Stimulated activated naive B cell treated with anti-CD40 and anti-IgM and Interleukin-4, amounts not matched to agents 10 μg/mL and 1 μg/mL and 100 μg/mL, for 72 hours (primary cell): ENCODE measurements around the gene POFUT1.
"Not testable (repeated sequence)": the region's sequence is repeated elsewhere in the genome, so short reads cannot be mapped to it uniquely, and the experiment has no call there.

Experiments used
- ATAC-seq, 2 donors: fragments of 150-1000 bp; cut with Tn5 transposase; replicated peaks; 2 replicates each; pipeline ENCODE4 v1.10.0; 2021; ENCODE audit warnings: moderate library complexity in 1 of 2
- DNase-seq: peaks from one replicate; pipeline ENCODE4 v3.0.0; 2021
- H3K27ac Mint-ChIP-seq: one replicate; pipeline ENCODE4 v1.8.0; 2022; ENCODE audit warnings: mild to moderate bottlenecking, mixed read lengths
- H3K27me3 Mint-ChIP-seq, 2 donors: one replicate each; pipeline ENCODE4 v1.8.0; 2022; ENCODE audit warnings: mixed read lengths in 2 of 2
- H3K36me3 Mint-ChIP-seq, 2 donors: one replicate each; pipeline ENCODE4 v1.8.0; 2022; ENCODE audit warnings: mixed read lengths in 2 of 2, mild to moderate bottlenecking in 1 of 2
- H3K4me1 Mint-ChIP-seq, 2 donors: one replicate each; pipeline ENCODE4 v1.8.0; 2022; ENCODE audit warnings: mixed read lengths in 2 of 2, mild to moderate bottlenecking in 1 of 2
- H3K4me3 Mint-ChIP-seq, 2 donors: one replicate each; pipeline ENCODE4 v1.8.0; 2022; ENCODE audit warnings: mild to moderate bottlenecking in 2 of 2, mixed read lengths in 2 of 2, moderate library complexity in 1 of 2
- H3K9me3 Mint-ChIP-seq, 2 donors: one replicate each; pipeline ENCODE4 v1.8.0; 2022; ENCODE audit warnings: mixed read lengths in 2 of 2, mild to moderate bottlenecking in 1 of 2

Gene POFUT1

GRCh38 chr20:32207626-32208498 lies at the start of gene POFUT1, which contains the start of gene PLAGL2:
TSS of gene POFUT1 (plus strand) at chr20:32207880. CDS start at chr20:32207942, 62 bp downstream.
TSS of gene PLAGL2 (minus strand) at chr20:32207743. CDS start at chr20:32202178, 5,565 bp downstream.
- DNase-seq (peak; percentile 90), ATAC-seq (peak; percentile 95 to 97)
- Mint-ChIP-seq H3K4me3 (peak within 1 kb of the TSS; percentile 96 to 97), H3K27ac (peak within 1 kb of the TSS; percentile 96), H3K36me3 (peaks cover 22 to 59% of the 10 kb centered on the region in 2 donors), H3K4me1 (peaks cover 56 to 86% of the 10 kb centered on the region in 2 donors), H3K27me3 (no peaks in the 10 kb centered on the region), H3K9me3 (no peaks in the 10 kb centered on the region)

DNA sequence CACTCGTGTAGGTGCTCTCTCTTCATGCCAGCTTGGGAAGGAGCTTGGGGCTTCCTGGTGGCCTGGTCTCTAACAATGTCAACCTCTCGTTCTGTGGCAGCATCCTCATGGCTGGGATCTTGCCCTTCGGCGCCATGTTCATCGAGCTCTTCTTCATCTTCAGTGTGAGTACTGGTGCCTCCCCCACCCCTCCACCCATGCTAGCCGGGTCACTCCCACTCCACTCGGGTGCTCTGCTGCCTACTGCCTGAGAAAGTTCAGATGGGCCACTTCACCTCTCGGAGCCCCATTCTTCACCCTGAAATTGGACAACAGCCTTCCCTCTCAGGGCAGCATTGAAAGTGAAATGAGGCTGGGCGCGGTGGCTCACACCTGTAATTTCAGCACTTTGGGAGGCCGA lies 49.3 kb upstream of the POFUT1 start:
- Mint-ChIP-seq H3K27ac (no peak overlapping the region), H3K36me3 (peaks cover 38 to 61% of the 10 kb centered on the region in 2 donors)
- ATAC-seq: no peak

DNA sequence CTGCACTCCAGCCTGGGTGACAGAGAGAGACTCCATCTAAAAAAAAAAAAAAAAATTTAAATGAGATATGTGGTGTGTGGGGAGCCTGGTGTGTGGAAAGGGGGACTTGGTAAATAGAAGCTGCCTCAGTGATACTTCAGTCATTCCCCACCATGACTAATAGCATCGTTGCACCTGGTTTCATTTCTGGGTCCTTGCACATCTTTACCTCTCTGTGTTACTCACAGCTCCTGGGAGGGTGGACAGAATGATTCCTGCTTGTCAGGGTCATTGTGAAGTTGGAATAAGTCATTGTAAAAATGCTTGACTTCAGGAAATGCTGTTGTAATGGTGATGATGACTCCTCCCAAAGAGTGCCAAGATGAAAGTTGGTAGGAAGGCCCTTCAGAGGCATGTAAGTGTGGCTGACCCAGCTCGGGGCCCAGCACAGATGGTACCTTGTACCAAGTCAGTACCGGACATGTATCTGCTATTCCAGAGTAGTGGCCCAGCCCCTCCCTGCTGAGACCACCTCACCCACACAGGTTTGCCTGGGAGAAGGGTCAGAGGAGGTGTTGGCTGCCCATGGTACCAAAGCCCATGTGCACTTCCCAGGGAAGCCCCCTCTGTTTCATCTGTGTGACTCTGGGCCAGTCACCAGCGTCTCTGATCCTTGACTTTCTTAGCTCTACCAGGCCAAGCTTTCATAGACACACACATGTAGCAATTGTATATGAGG lies 48.6 kb upstream of the POFUT1 start:
- Mint-ChIP-seq H3K27ac (no peak overlapping the region), H3K4me1 (peaks cover 10 to 15% of the 10 kb centered on the region in 2 donors), H3K4me3 (no peak overlapping the region), H3K27me3 (no peaks in the 10 kb centered on the region), H3K36me3 (peaks cover 41 to 61% of the 10 kb centered on the region in 2 donors), H3K9me3 (no peaks in the 10 kb centered on the region)
- ATAC-seq (no peak), DNase-seq (no peak)

More for the DNA sequence above, 49.3 kb upstream of the POFUT1 start:
- H3K27me3 Mint-ChIP-seq: no peaks in the 10 kb centered on the region
- no peak for DNase-seq
- H3K9me3 Mint-ChIP-seq: no peaks in the 10 kb centered on the region
- H3K4me1 Mint-ChIP-seq: peaks cover 10 to 15% of the 10 kb centered on the region in 2 donors
- no peak overlapping the region for H3K4me3 Mint-ChIP-seq

DNA sequence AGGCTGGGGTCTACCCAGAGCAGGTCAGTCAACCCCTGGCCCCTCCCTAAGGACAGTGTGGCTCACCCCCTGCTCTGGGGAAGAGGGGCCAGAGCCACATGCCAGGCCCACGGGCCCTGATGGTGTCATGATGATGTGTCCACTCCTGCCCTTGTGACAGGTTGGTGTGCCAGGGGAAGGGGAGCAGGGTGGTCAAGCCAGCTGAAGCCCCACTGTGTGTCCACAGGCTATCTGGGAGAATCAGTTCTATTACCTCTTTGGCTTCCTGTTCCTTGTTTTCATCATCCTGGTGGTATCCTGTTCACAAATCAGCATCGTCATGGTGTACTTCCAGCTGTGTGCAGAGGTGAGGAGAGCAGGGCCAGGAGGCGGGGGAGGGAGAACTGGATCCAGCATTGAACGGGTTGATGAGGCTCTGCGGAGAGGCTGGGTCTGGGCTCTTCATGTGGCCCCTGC lies 47.9 kb upstream of the POFUT1 start:
- H3K4me1 Mint-ChIP-seq: peaks cover 7 to 11% of the 10 kb centered on the region in 2 donors
- H3K27ac Mint-ChIP-seq: no peak overlapping the region
- H3K36me3 Mint-ChIP-seq: peaks cover 43 to 63% of the 10 kb centered on the region in 2 donors
- ATAC-seq: no peak
- no peak overlapping the region for H3K4me3 Mint-ChIP-seq
- H3K9me3 Mint-ChIP-seq: no peaks in the 10 kb centered on the region
- H3K27me3 Mint-ChIP-seq: no peaks in the 10 kb centered on the region
- no peak for DNase-seq

DNA sequence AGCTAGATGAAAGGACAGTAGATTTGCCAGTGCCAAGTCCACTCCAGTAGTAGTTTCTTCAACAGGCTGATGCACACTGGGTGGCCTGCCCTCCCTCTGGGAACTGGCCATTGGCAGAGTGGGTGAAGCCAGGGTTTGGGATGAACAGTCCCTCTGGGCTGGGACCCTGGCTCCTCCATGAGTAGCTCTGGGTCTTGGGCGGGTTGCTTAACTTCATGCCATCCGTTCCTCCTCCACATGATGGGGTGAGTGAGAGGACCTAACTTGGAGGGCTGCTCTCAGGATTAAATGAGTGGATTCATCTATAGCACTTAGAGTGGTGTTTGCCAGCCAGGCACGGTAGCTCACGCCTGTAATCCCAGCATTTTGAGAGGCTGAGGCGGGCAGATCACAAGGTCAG lies 47.3 kb upstream of the POFUT1 start:
- Mint-ChIP-seq H3K4me3 (no peak overlapping the region), H3K4me1 (peaks cover 2 to 6% of the 10 kb centered on the region in 2 donors), H3K9me3 (no peaks in the 10 kb centered on the region), H3K27me3 (no peaks in the 10 kb centered on the region), H3K36me3 (peaks cover 47 to 63% of the 10 kb centered on the region in 2 donors), H3K27ac (peak overlapping the region; percentile 31)
- DNase-seq (no peak), ATAC-seq (no peak)

DNA sequence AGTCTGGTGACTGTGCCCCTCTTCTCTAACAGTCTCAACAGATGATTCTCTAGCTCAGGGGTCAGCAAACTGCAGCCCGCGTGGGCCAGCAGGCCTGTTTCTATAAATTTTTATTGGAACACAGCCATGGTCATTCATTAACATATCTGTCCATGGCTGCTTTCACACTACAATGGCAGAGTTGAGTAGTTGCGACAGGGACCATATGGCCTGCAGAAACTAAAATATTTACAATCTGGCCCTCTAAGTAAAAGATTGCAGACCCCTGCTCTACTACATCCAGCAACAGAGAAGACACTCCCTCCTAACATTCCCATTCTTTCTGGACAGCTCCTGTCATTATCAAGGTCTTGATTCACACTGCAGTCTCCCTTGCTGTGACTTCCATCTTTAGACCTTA lies 45.3 kb upstream of the POFUT1 start:
- Mint-ChIP-seq H3K4me1 (no peaks in the 10 kb centered on the region), H3K27me3 (no peaks in the 10 kb centered on the region), H3K27ac (no peak overlapping the region), H3K4me3 (no peak overlapping the region), H3K36me3 (peaks cover 60 to 75% of the 10 kb centered on the region in 2 donors), H3K9me3 (no peaks in the 10 kb centered on the region)
- no peak for DNase-seq
- no peak for ATAC-seq

DNA sequence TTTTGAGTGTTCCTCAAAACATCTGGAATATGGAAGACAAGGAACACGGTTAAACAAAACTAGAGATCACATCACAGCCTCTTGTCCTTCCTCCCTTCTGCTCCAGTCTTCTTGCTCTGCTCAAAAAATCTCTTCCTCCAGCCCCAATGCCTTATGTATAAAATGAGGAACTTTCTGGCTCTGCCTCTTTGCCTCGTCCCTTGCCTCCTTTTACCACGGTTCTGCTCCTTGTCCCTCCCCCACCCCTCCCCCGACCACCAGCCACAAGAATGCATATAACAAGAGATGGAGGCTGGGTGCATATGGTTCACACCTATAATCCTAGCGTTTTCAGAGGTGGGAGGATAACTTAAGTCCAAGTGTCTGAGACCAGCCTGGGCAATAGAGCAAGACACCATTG lies 43.7 kb upstream of the POFUT1 start:
- H3K27me3 Mint-ChIP-seq: no peaks in the 10 kb centered on the region
- no peak for DNase-seq
- no peaks in the 10 kb centered on the region for H3K9me3 Mint-ChIP-seq
- no peak overlapping the region for H3K4me3 Mint-ChIP-seq
- H3K27ac Mint-ChIP-seq: no peak overlapping the region
- no peak for ATAC-seq
- peaks cover 50 to 67% of the 10 kb centered on the region in 2 donors for H3K36me3 Mint-ChIP-seq
- H3K4me1 Mint-ChIP-seq: no peaks in the 10 kb centered on the region

DNA sequence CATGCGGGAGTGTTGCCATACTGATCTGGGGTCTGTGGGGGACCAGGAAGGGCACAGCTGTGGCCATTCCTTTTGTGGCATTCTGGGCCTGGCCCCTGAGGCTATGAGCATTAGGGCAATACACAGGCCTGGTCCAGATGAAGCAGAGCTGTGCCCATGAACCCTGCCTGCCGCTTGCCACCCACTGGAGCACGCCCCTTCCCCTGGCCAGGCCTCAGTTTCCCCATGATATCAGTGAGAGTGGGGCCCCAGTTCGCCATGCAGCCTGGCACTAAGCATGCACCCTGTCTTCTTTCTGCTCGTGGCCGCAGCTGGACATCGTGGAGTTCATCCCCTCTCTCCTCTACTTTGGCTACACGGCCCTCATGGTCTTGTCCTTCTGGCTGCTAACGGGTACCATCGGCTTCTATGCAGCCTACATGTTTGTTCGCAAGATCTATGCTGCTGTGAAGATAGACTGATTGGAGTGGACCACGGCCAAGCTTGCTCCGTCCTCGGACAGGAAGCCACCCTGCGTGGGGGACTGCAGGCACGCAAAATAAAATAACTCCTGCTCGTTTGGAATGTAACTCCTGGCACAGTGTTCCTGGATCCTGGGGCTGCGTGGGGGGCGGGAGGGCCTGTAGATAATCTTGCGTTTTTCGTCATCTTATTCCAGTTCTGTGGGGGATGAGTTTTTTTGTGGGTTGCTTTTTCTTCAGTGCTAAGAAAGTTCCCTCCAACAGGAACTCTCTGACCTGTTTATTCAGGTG lies 42.5 kb upstream of the POFUT1 start:
- Mint-ChIP-seq H3K4me1 (no peaks in the 10 kb centered on the region), H3K27me3 (no peaks in the 10 kb centered on the region), H3K36me3 (peaks cover 46 to 62% of the 10 kb centered on the region in 2 donors), H3K4me3 (no peak overlapping the region), H3K9me3 (no peaks in the 10 kb centered on the region), H3K27ac (no peak overlapping the region)
- no peak for ATAC-seq
- DNase-seq: no peak

DNA sequence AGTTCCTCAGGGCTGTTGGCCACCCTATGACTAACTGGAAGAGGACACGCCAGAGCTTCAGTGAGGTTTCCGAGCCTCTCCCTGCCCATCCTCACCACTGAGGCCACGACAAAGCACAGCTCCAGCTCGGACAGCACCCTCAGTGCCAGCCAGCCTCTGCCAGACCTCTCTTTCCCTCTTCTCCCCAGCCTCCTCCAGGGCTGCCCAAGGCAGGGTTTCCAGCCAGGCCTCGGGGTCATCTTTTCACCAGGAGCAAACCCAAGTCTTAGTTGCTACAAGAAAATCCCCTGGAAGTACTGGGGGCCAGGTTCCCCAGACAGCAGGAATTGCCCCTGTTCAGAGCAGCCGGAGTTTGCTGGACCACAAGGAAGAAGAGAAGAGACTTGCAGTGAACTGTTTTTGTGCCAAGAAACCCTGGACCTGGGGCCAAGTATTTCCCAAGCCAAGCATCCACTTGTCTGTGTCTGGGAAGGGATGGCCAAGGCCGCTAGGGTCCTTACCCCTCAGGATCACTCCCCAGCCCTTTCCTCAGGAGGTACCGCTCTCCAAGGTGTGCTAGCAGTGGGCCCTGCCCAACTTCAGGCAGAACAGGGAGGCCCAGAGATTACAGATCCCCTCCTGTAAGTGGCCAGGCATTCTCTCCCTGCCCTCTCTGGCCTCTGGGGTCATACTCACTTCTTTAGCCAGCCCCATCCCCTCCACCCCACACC lies 41.7 kb upstream of the POFUT1 start:
- Mint-ChIP-seq H3K27me3 (no peaks in the 10 kb centered on the region), H3K4me1 (no peaks in the 10 kb centered on the region), H3K36me3 (peaks cover 41 to 57% of the 10 kb centered on the region in 2 donors), H3K4me3 (no peak overlapping the region), H3K9me3 (no peaks in the 10 kb centered on the region), H3K27ac (no peak overlapping the region)
- DNase-seq: no peak
- no peak for ATAC-seq

- no peak overlapping the region for H3K4me3 Mint-ChIP-seq
- no peaks in the 10 kb centered on the region for H3K4me1 Mint-ChIP-seq
- H3K27ac Mint-ChIP-seq: no peak overlapping the region
- DNase-seq (no peak), ATAC-seq (no peak)
- H3K36me3 Mint-ChIP-seq: peaks cover 30 to 41% of the 10 kb centered on the region in 2 donors
- H3K9me3 Mint-ChIP-seq: no peaks in the 10 kb centered on the region
- H3K27me3 Mint-ChIP-seq: no peaks in the 10 kb centered on the region
These were observed 40.1 kb upstream of the POFUT1 start for GRCh38 chr20:32167552-32167951.

DNA sequence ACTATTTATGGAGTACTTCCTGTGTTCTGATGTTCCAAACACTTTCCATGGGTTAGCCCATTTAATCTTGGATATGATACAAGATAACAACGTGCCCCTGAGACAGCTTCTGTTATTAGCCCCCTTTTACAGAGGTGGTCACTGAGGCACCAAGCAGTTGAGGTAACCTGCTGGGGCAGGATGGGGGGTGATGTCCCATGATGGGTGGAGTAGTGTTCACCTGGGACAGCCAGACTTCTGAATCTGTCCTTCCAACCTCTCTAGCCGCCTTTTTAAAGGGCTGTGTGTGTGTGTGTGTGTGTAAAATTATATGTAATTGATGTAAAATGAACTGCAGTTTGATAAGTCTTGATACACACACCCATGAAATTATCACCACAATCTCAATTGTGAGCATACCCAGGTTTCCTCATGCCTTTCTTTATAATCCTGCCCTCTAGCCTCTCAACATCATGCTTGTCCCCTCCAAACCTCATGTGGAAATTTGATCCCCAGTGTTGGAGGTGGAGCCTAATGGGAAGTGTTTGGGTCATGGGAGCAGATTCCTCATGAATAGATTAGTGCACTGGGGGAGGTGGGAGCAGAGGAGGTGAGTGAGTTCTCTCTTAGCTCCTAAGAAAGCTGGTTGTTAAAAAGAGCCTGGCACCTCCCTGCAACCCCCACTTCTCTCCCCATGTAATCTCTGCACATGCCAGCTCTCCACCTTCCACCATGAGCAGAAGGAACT lies 39.3 kb upstream of the POFUT1 start:
- no peaks in the 10 kb centered on the region for H3K27me3 Mint-ChIP-seq
- H3K27ac Mint-ChIP-seq: peak overlapping the region; percentile 14
- DNase-seq (no peak), ATAC-seq (no peak)
- no peaks in the 10 kb centered on the region for H3K9me3 Mint-ChIP-seq
- H3K4me3 Mint-ChIP-seq: no peak overlapping the region
- H3K36me3 Mint-ChIP-seq: peaks cover 30 to 39% of the 10 kb centered on the region in 2 donors
- no peaks in the 10 kb centered on the region for H3K4me1 Mint-ChIP-seq

- not testable (repeated sequence) for DNase-seq, H3K9me3 Mint-ChIP-seq
These were observed 30.0 kb upstream of the POFUT1 start for GRCh38 chr20:32177696-32178095.

DNA sequence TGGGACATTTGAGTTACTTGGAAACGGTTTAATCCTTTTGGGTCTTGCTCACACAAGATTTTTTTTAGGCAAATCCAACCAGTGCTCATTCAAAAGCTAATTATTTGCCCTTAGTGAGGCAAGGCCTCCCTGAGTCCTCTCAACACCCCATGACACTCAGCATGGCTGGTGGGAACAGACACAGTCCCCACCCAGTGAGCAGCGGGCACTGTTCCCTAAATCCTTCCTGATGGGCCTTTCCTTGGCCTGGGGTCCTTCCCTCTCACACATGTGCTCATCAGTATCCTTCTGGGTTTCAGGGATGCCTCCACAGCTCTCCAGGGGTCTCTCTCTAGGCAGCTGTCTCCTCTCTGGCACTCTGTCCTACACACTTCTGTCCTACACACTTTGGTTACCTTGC lies 28.2 kb upstream of the POFUT1 start:
- Mint-ChIP-seq H3K27ac (no peak overlapping the region), H3K4me1 (no peaks in the 10 kb centered on the region), H3K4me3 (no peak overlapping the region), H3K27me3 (peaks cover 0 to 4% of the 10 kb centered on the region in 2 donors), H3K36me3 (peaks cover 0 to 4% of the 10 kb centered on the region in 2 donors), H3K9me3 (no peaks in the 10 kb centered on the region)
- DNase-seq (no peak), ATAC-seq (no peak)

More at GRCh38 chr20:32177696-32178095, 30.0 kb upstream of the POFUT1 start:
- ATAC-seq, H3K4me1 Mint-ChIP-seq, H3K27me3 Mint-ChIP-seq, H3K4me3 Mint-ChIP-seq, H3K27ac Mint-ChIP-seq, H3K36me3 Mint-ChIP-seq: not testable (repeated sequence)
